GM12878 (cell line): ENCODE results near the gene CD163L1. TPM values are rescaled to one million over a fixed set of nuclear protein-coding genes. Genes with fewer than 3 reads are reported as not detected.

ENCODE experiments used
- ATAC-seq: fragments of 200-7000 bp; cut with Tn5 transposase; 3 replicates; pipeline ENCODE4 v1.9.1; 2020; ENCODE audit warnings: mild to moderate bottlenecking, moderate library complexity
- BruUV-seq: library from RNA; stranded (reverse); fragments of 400-500 nt; replicated peaks from 2 replicates; lab custom pipeline; 2021; lab: Mats Ljungman, UMichigan
- CTCF ChIA-PET: fragments of 300-600 bp; sonication (Branson Sonifier 250); formaldehyde crosslinking; extraction: SDS; loops from one replicate; lab custom pipeline; 2021; ENCODE audit warnings: inconsistent platforms; lab: Yijun Ruan, JAX
- POLR2A ChIA-PET: fragments of 350-600 bp; formaldehyde crosslinking; extraction: SDS; loops from one replicate; lab custom pipeline; 2021; ENCODE audit warnings: inconsistent platforms; lab: Charles Lee
- RAD21 ChIA-PET: fragments of 300-600 bp; sonication (Branson Sonifier 250); formaldehyde crosslinking; loops from one replicate; lab custom pipeline; 2023; ENCODE audit warnings: antibody characterized with exemption; ENCODE audit not compliant: unreplicated experiment; lab: Charles Lee
- SMC1A ChIA-PET: fragments of 300-600 bp; sonication (Branson Sonifier 250); formaldehyde crosslinking; loops from one replicate; lab custom pipeline; 2023; ENCODE audit not compliant: unreplicated experiment, uncharacterized antibody; lab: Charles Lee
- DNase-seq: peaks from one replicate; pipeline ENCODE4 v3.0.0-alpha.2; 2011; ENCODE audit warnings: low read depth, low spot score
- FAIRE-seq: peaks from 3 replicates; lab custom pipeline; 2011; peaks lifted over from hg19 to GRCh38; lab: Jason Lieb, UNC
- H2AFZ ChIP-seq: 2 replicates; pipeline ENCODE4 v1.6.0; 2011; ENCODE audit warnings: low read depth, low read length, control low read depth; ENCODE audit not compliant: control insufficient read depth
- H3K27ac ChIP-seq: 2 replicates; pipeline ENCODE4 v1.5.1; 2011; ENCODE audit warnings: control low read depth; ENCODE audit not compliant: control insufficient read depth, insufficient read depth
- H3K27me3 ChIP-seq, 2 experiments: replicated peaks in 1 of 2; 2 replicates each; pipeline versions ENCODE4 v1.6.0 to v1.6.1; 2011; ENCODE audit warnings: low read length in 1 of 2; ENCODE audit not compliant: control insufficient read depth in 2 of 2, insufficient read depth in 2 of 2
- H3K36me3 ChIP-seq, 2 experiments: 2 replicates each; pipeline ENCODE4 v1.5.1; 2011; ENCODE audit warnings: low read length in 1 of 2; ENCODE audit not compliant: control insufficient read depth in 2 of 2, insufficient read depth in 2 of 2
- H3K4me1 ChIP-seq: 2 replicates; pipeline ENCODE4 v1.6.1; 2011; ENCODE audit warnings: mild to moderate bottlenecking, low read length, moderate library complexity, mixed read lengths; ENCODE audit not compliant: control insufficient read depth, insufficient read depth
- H3K4me2 ChIP-seq: 2 replicates; pipeline ENCODE4 v1.6.0; 2011; ENCODE audit warnings: control low read depth; ENCODE audit not compliant: control insufficient read depth, insufficient read depth
- H3K4me3 ChIP-seq: fragments of 200-600 bp; sonication (generic); 2 replicates; pipeline ENCODE4 v1.5.1; 2016
- H3K79me2 ChIP-seq: 2 replicates; pipeline ENCODE4 v1.6.0; 2011; ENCODE audit warnings: low read length; ENCODE audit not compliant: control insufficient read depth, insufficient read depth
- H3K9ac ChIP-seq: 2 replicates; pipeline ENCODE4 v1.8.0; 2011; ENCODE audit warnings: low read length, control low read depth, mixed read lengths; ENCODE audit not compliant: control insufficient read depth, insufficient read depth
- H3K9me3 ChIP-seq: replicated peaks from 3 replicates; pipeline ENCODE4 v1.5.1; 2011; ENCODE audit warnings: mild to moderate bottlenecking, low read length; ENCODE audit not compliant: control insufficient read depth, insufficient read depth
- H4K20me1 ChIP-seq: 2 replicates; pipeline ENCODE4 v1.6.0; 2011; ENCODE audit not compliant: control insufficient read depth, insufficient read depth
- ASH2L ChIP-seq: fragments of 300-600, 200-600 bp; sonication (generic); IDR thresholded peaks from 2 replicates; pipeline ENCODE4 v1.6.1; 2017; ENCODE audit warnings: low read depth, mild to moderate bottlenecking, borderline replicate concordance
- ATF2 ChIP-seq: IDR thresholded peaks from 2 replicates; pipeline ENCODE4 v1.6.1; 2012; ENCODE audit warnings: low read length, inconsistent platforms
- BMI1 ChIP-seq: fragments of 450-650 bp; IDR thresholded peaks from 2 replicates; pipeline ENCODE4 v1.6.1; 2016; ENCODE audit warnings: mild to moderate bottlenecking, moderate library complexity, borderline replicate concordance
- E2F8 ChIP-seq: fragments of 450-650 bp; IDR thresholded peaks from 2 replicates; pipeline ENCODE4 v1.6.1; 2018; ENCODE audit warnings: mild to moderate bottlenecking, low read depth, moderate library complexity; ENCODE audit not compliant: partially characterized antibody
- EED ChIP-seq: sonication (generic); IDR thresholded peaks from 2 replicates; pipeline ENCODE4 v1.6.1; 2016; ENCODE audit warnings: antibody characterized with exemption, low read depth
- EP300 ChIP-seq, 2 experiments: fragments of 150-350 bp in 1 of 2; IDR thresholded peaks; 2 replicates each; pipeline ENCODE4 v1.6.1; 2011 to 2012; ENCODE audit warnings: low read depth in 2 of 2, low read length in 2 of 2, borderline replicate concordance in 1 of 2, improper control_type of control experiment in 1 of 2, inconsistent platforms in 1 of 2; ENCODE audit not compliant: control insufficient read depth in 1 of 2
- JUNB ChIP-seq: IDR thresholded peaks from 2 replicates; pipeline ENCODE4 v1.6.1; 2016; ENCODE audit warnings: antibody characterized with exemption, mild to moderate bottlenecking
- KDM1A ChIP-seq: fragments of 200-600 bp; sonication (generic); IDR thresholded peaks from 2 replicates; pipeline ENCODE4 v1.6.1; 2016; ENCODE audit warnings: borderline replicate concordance
- NR2C2 ChIP-seq: IDR thresholded peaks from 2 replicates; pipeline ENCODE4 v1.6.1; 2011; ENCODE audit warnings: borderline replicate concordance, low read depth; ENCODE audit not compliant: control insufficient read depth, insufficient read length
- RELA ChIP-seq: fragments of 450-650 bp; IDR thresholded peaks from 2 replicates; pipeline ENCODE4 v1.8.0; 2014; ENCODE audit warnings: borderline replicate concordance; ENCODE audit not compliant: partially characterized antibody
- RFX5 ChIP-seq: IDR thresholded peaks from 2 replicates; pipeline ENCODE4 v1.6.1; 2011; ENCODE audit warnings: low read depth, low read length, improper control_type of control experiment
- SPI1 ChIP-seq: IDR thresholded peaks from 2 replicates; pipeline ENCODE4 v1.6.1; 2011; ENCODE audit warnings: low read depth, mild to moderate bottlenecking, low read length, moderate library complexity, borderline replicate concordance; ENCODE audit not compliant: insufficient read depth
- SREBF2 ChIP-seq: IDR thresholded peaks from 2 replicates; pipeline ENCODE4 v1.6.1; 2012; ENCODE audit warnings: mild to moderate bottlenecking, low read length
- TBL1XR1 ChIP-seq: IDR thresholded peaks from 2 replicates; pipeline ENCODE4 v1.6.1; 2012; ENCODE audit warnings: low read depth, low read length, improper control_type of control experiment
- TCF12 ChIP-seq: IDR thresholded peaks from 2 replicates; pipeline ENCODE4 v1.6.1; 2011; ENCODE audit warnings: low read depth, mild to moderate bottlenecking, low read length
- WGBS: methylation state at CpG from one replicate; pipeline ENCODE4 v1.1.6; 2016; ENCODE audit warnings: low lambda C conversion rate; ENCODE audit not compliant: insufficient replicate concordance, insufficient coverage; ENCODE audit errors: missing lambda C conversion rate; 5-methylcytosine and 5-hydroxymethylcytosine counted together
- in situ Hi-C: fragments of 300-500 bp; cut with MboI; formaldehyde crosslinking; loops from 9 replicates; pipeline ENCODE4 v1.14.3; 2018; ENCODE audit warnings: mixed read lengths
- intact Hi-C: fragments of 100-400 bp; cut with micrococcal nuclease; formaldehyde crosslinking; loops from one replicate; pipeline ENCODE4 v1.14.2; 2022; ENCODE audit not compliant: unreplicated experiment
- polyA plus RNA-seq, 11 experiments: library from polyadenylated mRNA; depleted of rRNA in 4 of 11; unstranded in 6 of 11; stranded (reverse) in 5 of 11; fragments of >200 nt; fragmentation: Nextera tagmentation in 4 of 11; fragmentation: Illumina TruSeq in 1 of 11; extraction: Ambion mirVana in 4 of 11; extraction: Trizol in 1 of 11; gene quantifications; 1 replicate in 1 of 11; 2 replicates in 10 of 11; pipeline versions ENCODE4 v1.2.1 to v1.2.3, GENCODE V29; 2011 to 2016; ENCODE audit warnings: inconsistent platforms in 2 of 11, missing spikeins in 2 of 11, low read depth in 1 of 11
- total RNA-seq, 4 experiments: library from RNA; depleted of rRNA in 3 of 4; stranded (reverse); fragments of >200 nt in 3 of 4; fragmentation: Illumina TruSeq in 1 of 4; extraction: Trizol in 1 of 4; gene quantifications; 2 replicates each; pipeline versions ENCODE4 v1.2.1 to v1.2.3, GENCODE V29; 2013 to 2021

Gene CD163L1
- total and polyA plus RNA-seq, 10 of the 15 experiments (the other 5 are each of a cell fraction or from before 2014, with no cell fraction given) = 0.49 to 2.9 (median 1.6) TPM; not detected in 1

DNA sequence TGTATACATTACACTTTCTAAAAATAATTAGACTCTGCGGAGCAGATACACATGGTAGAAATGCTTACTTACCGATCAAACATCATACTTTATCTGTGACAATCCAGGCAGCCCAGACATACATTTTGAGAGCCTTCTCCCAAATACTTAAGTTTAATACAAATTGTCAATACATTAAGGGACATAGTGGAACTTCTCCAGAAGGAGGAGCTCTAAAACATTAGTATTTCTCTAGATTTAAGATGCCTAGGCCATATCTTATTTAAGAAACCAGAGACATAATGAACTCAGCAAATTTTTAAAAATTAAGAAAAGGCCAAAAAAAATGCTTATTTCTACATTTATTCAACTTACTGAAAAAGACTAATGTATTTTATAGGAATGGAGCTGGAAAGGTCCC is 124.0 kb downstream of the CD163L1 start:
- CTCF ChIA-PET = interaction anchor here (0.6 to 1.3 kb wide), 2 partner anchors 10 to 87 kb away, joined by 3 read pairs; no protein-coding TSS in a partner anchor
- in situ Hi-C loops = no loop called here
- POLR2A ChIA-PET = no interaction called here
- H3K4me2 ChIP-seq = no peak overlapping the region
- no peaks in the 10 kb centered on the region for H4K20me1 ChIP-seq
- WGBS = 96% methylated on average over 2 of the region's 2 CpGs
- H2AFZ ChIP-seq = no peak overlapping the region
- H3K4me1 ChIP-seq = no peaks in the 10 kb centered on the region
- SMC1A ChIA-PET = no interaction called here
- no peak for DNase-seq
- RAD21 ChIA-PET = interaction anchor here (0.6 kb wide), 1 partner anchor 142 kb away, joined by 4 read pairs; no protein-coding TSS in a partner anchor
- no peaks in the 10 kb centered on the region for H3K36me3 ChIP-seq
- TF ChIP-seq TCF12 (no peak), SPI1 (no peak), BMI1 (no peak), EP300 (IDR thresholded peaks at IDR 0.05; ENCODE audit: borderline replicate concordance in 1 of 2, control insufficient read depth in 1 of 2, low read depth in 2 of 2, low read length in 2 of 2) (no peak), KDM1A (no peak), ATF2 (no peak), SREBF2 (no peak), ASH2L (no peak), E2F8 (no peak), RFX5 (no peak), JUNB (no peak), RELA (no peak), TBL1XR1 (no peak), EED (no peak), NR2C2 (no peak)
- TF ChIP-seq, all 136 proteins: peak for 0
- intact Hi-C loops = no loop called here
- H3K9me3 ChIP-seq = no peaks in the 10 kb centered on the region
- BruUV-seq = no TSS peak
- H3K27me3 ChIP-seq = no peaks in the 10 kb centered on the region
- no peaks in the 10 kb centered on the region for H3K79me2 ChIP-seq
- ATAC-seq (no peak), FAIRE-seq (no peak)
- H3K4me3 ChIP-seq = no peak overlapping the region
- no peak overlapping the region for H3K27ac ChIP-seq
- H3K9ac ChIP-seq = no peak overlapping the region
